H9 (cell line): ENCODE measurements around the gene ZNF423. TPM values are rescaled to one million over a fixed set of nuclear protein-coding genes. Genes with fewer than 3 reads are reported as not detected.

ENCODE experiments used
- DNase-seq: peaks from one replicate; pipeline ENCODE4 v3.0.0-alpha.2; 2017
- H2AFZ ChIP-seq: one replicate; pipeline ENCODE4 v1.6.1; 2013; ENCODE audit warnings: mild to moderate bottlenecking, low read length, control low read depth, moderate library complexity
- H2AK5ac ChIP-seq: 2 replicates; pipeline ENCODE4 v1.6.1; 2013; ENCODE audit warnings: low read length, control low read depth, mixed read lengths; ENCODE audit not compliant: insufficient read length
- H2BK120ac ChIP-seq: one replicate; pipeline ENCODE4 v1.6.1; 2013; ENCODE audit warnings: low read depth, mild to moderate bottlenecking, low read length, control low read depth, inconsistent platforms; ENCODE audit not compliant: poor library complexity, severe bottlenecking
- H2BK12ac ChIP-seq: 2 replicates; pipeline ENCODE4 v1.6.1; 2013; ENCODE audit warnings: low read length, control low read depth, mixed read lengths, low read depth; ENCODE audit not compliant: insufficient read length
- H2BK15ac ChIP-seq: 2 replicates; pipeline ENCODE4 v1.6.1; 2013; ENCODE audit warnings: low read depth, low read length, control low read depth
- H2BK20ac ChIP-seq: one replicate; pipeline ENCODE4 v1.6.1; 2013; ENCODE audit warnings: low read depth, mild to moderate bottlenecking, low read length, control low read depth, inconsistent platforms; ENCODE audit not compliant: poor library complexity, severe bottlenecking
- H2BK5ac ChIP-seq: 2 replicates; pipeline ENCODE4 v1.6.1; 2013; ENCODE audit warnings: low read length, control low read depth, mixed read lengths; ENCODE audit not compliant: insufficient read length
- H3K14ac ChIP-seq: 2 replicates; pipeline ENCODE4 v1.6.1; 2013; ENCODE audit warnings: low read length, control low read depth; ENCODE audit not compliant: insufficient read depth
- H3K18ac ChIP-seq: 2 replicates; pipeline ENCODE4 v1.6.1; 2013; ENCODE audit warnings: low read depth, mild to moderate bottlenecking, mixed read lengths, low read length, control low read depth; ENCODE audit not compliant: insufficient read length
- H3K23ac ChIP-seq: 2 replicates; pipeline ENCODE4 v1.6.1; 2013; ENCODE audit warnings: low read length, control low read depth, mixed read lengths, low read depth; ENCODE audit not compliant: insufficient read length
- H3K23me2 ChIP-seq: 2 replicates; pipeline ENCODE4 v1.6.1; 2013; ENCODE audit warnings: low read depth, mild to moderate bottlenecking, mixed read lengths, low read length, control low read depth; ENCODE audit not compliant: insufficient read length, poor library complexity, severe bottlenecking
- H3K27ac ChIP-seq: 2 replicates; pipeline ENCODE4 v1.5.1; 2013; ENCODE audit warnings: low read length, control low read depth, mixed read lengths, low read depth; ENCODE audit not compliant: insufficient read length
- H3K27me3 ChIP-seq: 2 replicates; pipeline ENCODE4 v1.6.1; 2013; ENCODE audit warnings: low read length, control low read depth, inconsistent platforms; ENCODE audit not compliant: insufficient read depth
- H3K4ac ChIP-seq: 2 replicates; pipeline ENCODE4 v1.6.1; 2013; ENCODE audit warnings: low read depth, mild to moderate bottlenecking, control low read depth, inconsistent platforms, low read length, moderate library complexity
- H3K4me1 ChIP-seq: 2 replicates; pipeline ENCODE4 v1.6.1; 2013; ENCODE audit warnings: low read length, control low read depth, inconsistent platforms; ENCODE audit not compliant: insufficient read depth
- H3K4me2 ChIP-seq: 2 replicates; pipeline ENCODE4 v1.6.1; 2013; ENCODE audit warnings: low read length, control low read depth, mixed read lengths; ENCODE audit not compliant: insufficient read length, insufficient read depth
- H3K56ac ChIP-seq: 2 replicates; pipeline ENCODE4 v1.6.1; 2013; ENCODE audit warnings: low read depth, mild to moderate bottlenecking, mixed read lengths, low read length, control low read depth; ENCODE audit not compliant: insufficient read length
- H3K79me1 ChIP-seq: 2 replicates; pipeline ENCODE4 v1.6.1; 2013; ENCODE audit warnings: low read depth, mild to moderate bottlenecking, moderate library complexity, low read length, control low read depth, inconsistent platforms; ENCODE audit not compliant: insufficient read depth, poor library complexity, severe bottlenecking
- H3K79me2 ChIP-seq: 2 replicates; pipeline ENCODE4 v1.6.1; 2013; ENCODE audit warnings: low read length, control low read depth, inconsistent platforms; ENCODE audit not compliant: insufficient read depth
- H3K9ac ChIP-seq: 2 replicates; pipeline ENCODE4 v1.6.1; 2013; ENCODE audit warnings: low read length, control low read depth, mixed read lengths; ENCODE audit not compliant: insufficient read length; ENCODE audit errors: extremely low read depth
- H3K9me3 ChIP-seq: one replicate; pipeline ENCODE4 v1.6.1; 2013; ENCODE audit warnings: low read depth, low read length, inconsistent platforms; ENCODE audit not compliant: control insufficient read depth
- H3T11ph ChIP-seq: one replicate; pipeline ENCODE4 v1.6.1; 2013; ENCODE audit warnings: mild to moderate bottlenecking, low read length, control low read depth, inconsistent platforms
- H4K20me1 ChIP-seq: one replicate; pipeline ENCODE4 v1.6.1; 2013; ENCODE audit not compliant: control insufficient read depth, insufficient read length, insufficient read depth
- H4K5ac ChIP-seq: 2 replicates; pipeline ENCODE4 v1.6.1; 2013; ENCODE audit warnings: low read depth, mild to moderate bottlenecking, mixed read lengths, low read length, control low read depth; ENCODE audit not compliant: insufficient read length
- H4K8ac ChIP-seq: replicated peaks from 2 replicates; pipeline ENCODE4 v1.6.1; 2013; ENCODE audit warnings: low read length, control low read depth, mixed read lengths, low read depth; ENCODE audit not compliant: insufficient read length
- H4K91ac ChIP-seq: 2 replicates; pipeline ENCODE4 v1.6.1; 2013; ENCODE audit warnings: low read depth, mild to moderate bottlenecking, moderate library complexity, mixed read lengths, low read length, control low read depth; ENCODE audit not compliant: insufficient read length
- H3K27ac Mint-ChIP-seq, 3 experiments: 2 replicates in 2 of 3; 3 replicates in 1 of 3; pipeline ENCODE4 v1.8.0; 2020 to 2021; ENCODE audit warnings: mixed read lengths in 3 of 3, mild to moderate bottlenecking in 1 of 3, moderate library complexity in 1 of 3
- H3K27me3 Mint-ChIP-seq: 2 replicates; pipeline ENCODE4 v1.8.0; 2021; ENCODE audit warnings: low read depth, mild to moderate bottlenecking, moderate library complexity, mixed read lengths
- H3K36me3 Mint-ChIP-seq, 3 experiments: 2 replicates in 2 of 3; 3 replicates in 1 of 3; pipeline ENCODE4 v1.8.0; 2020 to 2021; ENCODE audit warnings: low read depth in 3 of 3, mixed read lengths in 3 of 3; ENCODE audit not compliant: insufficient read depth in 1 of 3
- H3K4me1 Mint-ChIP-seq, 2 experiments: 2 replicates each; pipeline ENCODE4 v1.8.0; 2020; ENCODE audit warnings: mixed read lengths in 2 of 2
- H3K4me3 Mint-ChIP-seq, 2 experiments: 2 replicates in 1 of 2; 3 replicates in 1 of 2; pipeline ENCODE4 v1.8.0; 2020 to 2021; ENCODE audit warnings: mild to moderate bottlenecking in 2 of 2, mixed read lengths in 2 of 2, moderate library complexity in 1 of 2
- H3K9me3 Mint-ChIP-seq, 2 experiments: 2 replicates in 1 of 2; 3 replicates in 1 of 2; pipeline ENCODE4 v1.8.0; 2020; ENCODE audit warnings: mild to moderate bottlenecking in 2 of 2, mixed read lengths in 2 of 2, moderate library complexity in 1 of 2
- CTCF ChIP-seq: fragments of 200-600 bp; sonication (generic); conservative IDR thresholded peaks from 3 replicates; pipeline ENCODE4 v1.8.0; 2021; ENCODE audit warnings: antibody characterized with exemption, mild to moderate bottlenecking
- WGBS: extraction: QIAGEN DNeasy Blood & Tissue Kit; methylation state at CpG from one replicate; pipeline ENCODE4 v1.1.7; 2013; ENCODE audit warnings: missing lambda C conversion rate, low lambda C conversion rate, mixed read lengths; ENCODE audit not compliant: insufficient read length; ENCODE audit errors: extremely low coverage; 5-methylcytosine and 5-hydroxymethylcytosine counted together
- total RNA-seq: library from RNA; stranded (reverse); gene quantifications from 2 replicates; pipeline ENCODE4 v1.2.1, GENCODE V29; 2021

The ZNF423 gene
- total RNA-seq, 1 experiment from 2014 or later = 51.5 TPM

- Histone ChIP-seq H4K5ac (no peak overlapping the region), H2AK5ac (no peak overlapping the region), H3K9me3 (no peaks in the 10 kb centered on the region), H3K4me1 (no peaks in the 10 kb centered on the region), H4K20me1 (no peaks in the 10 kb centered on the region), H3K9ac (no peak overlapping the region), H3K79me2 (no peaks in the 10 kb centered on the region), H3T11ph (no peak overlapping the region), H3K4me2 (no peak overlapping the region), H3K14ac (no peak overlapping the region), H2AFZ (no peak overlapping the region), H3K4ac (no peak overlapping the region), H2BK12ac (no peak overlapping the region), H2BK20ac (no peak overlapping the region), H2BK15ac (no peak overlapping the region), H4K8ac (no peak overlapping the region), H3K23ac (no peak overlapping the region), H3K23me2 (no peaks in the 10 kb centered on the region), H3K27me3 (no peaks in the 10 kb centered on the region), H2BK120ac (no peak overlapping the region), H3K56ac (no peak overlapping the region), H3K18ac (no peak overlapping the region), H2BK5ac (no peak overlapping the region), H3K27ac (no peak overlapping the region), H3K79me1 (no peaks in the 10 kb centered on the region), H4K91ac (no peak overlapping the region)
- Mint-ChIP-seq H3K4me3 (no peak overlapping the region), H3K4me1 (peaks cover 19 to 25% of the 10 kb centered on the region in 2 experiments), H3K36me3 (peaks cover 0 to 24% (median 11%) of the 10 kb centered on the region in 3 experiments; a peak in 5 of 7 replicates), H3K27me3 (no peaks in the 10 kb centered on the region), H3K9me3 (no peaks in the 10 kb centered on the region), H3K27ac (peak overlapping the region in 2 of 3 experiments; percentile 61 to 82; a peak in 2 of 7 replicates)
- no peak for TF ChIP-seq CTCF
- WGBS = no CpG with 5 or more reads among the region's 12 CpGs
- DNase-seq = no peak
These were observed 68.9 kb downstream of the ZNF423 start for GRCh38 chr16:49786926-49787557.
